Measurements from ENCODE around the gene MMP24OS. TPM values are rescaled to one million over a fixed set of nuclear protein-coding genes. Genes with fewer than 3 reads are reported as not detected.
A peak's percentile ranks its signal among the peaks of the same experiment; 100 is the strongest.

Gene MMP24OS
- total RNA-seq, 4 donors from 2014 or later = 12.8 to 21.5 (median 18.7) TPM

DNA sequence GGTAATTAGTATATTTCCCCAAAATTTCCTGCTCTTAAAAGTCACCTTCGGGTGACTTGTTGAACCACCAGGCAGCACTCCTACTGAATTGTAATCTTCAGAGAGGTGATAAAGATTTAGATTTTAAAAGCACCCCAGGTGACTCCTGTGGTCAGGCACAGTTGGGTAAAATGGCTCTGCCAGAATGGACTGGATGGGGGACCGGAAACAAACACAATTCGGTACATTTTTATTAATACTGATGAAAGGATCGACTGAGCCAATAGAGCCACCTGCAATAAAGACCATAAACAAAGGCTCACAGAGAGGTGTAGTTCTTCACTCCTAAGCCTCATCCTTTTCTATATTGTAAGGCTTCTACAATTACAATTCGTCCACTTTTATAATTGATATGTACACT, 33.9 kb upstream of the MMP24OS start:
- Histone ChIP-seq H3K9me3 (no peaks in the 10 kb centered on the region), H3K4me1 (peaks cover 19 to 51% (median 20%) of the 10 kb centered on the region in 3 donors), H3K36me3 (no peaks in the 10 kb centered on the region), H3K27me3 (no peaks in the 10 kb centered on the region), H3K27ac (peak overlapping the region in 3 of 4 donors; percentile 35 to 61 (median 54)), H3K4me3 (no peak overlapping the region)
- no peak for TF ChIP-seq POLR2A (IDR thresholded peaks at IDR 0.05)
- TF ChIP-seq, protein P1, sequence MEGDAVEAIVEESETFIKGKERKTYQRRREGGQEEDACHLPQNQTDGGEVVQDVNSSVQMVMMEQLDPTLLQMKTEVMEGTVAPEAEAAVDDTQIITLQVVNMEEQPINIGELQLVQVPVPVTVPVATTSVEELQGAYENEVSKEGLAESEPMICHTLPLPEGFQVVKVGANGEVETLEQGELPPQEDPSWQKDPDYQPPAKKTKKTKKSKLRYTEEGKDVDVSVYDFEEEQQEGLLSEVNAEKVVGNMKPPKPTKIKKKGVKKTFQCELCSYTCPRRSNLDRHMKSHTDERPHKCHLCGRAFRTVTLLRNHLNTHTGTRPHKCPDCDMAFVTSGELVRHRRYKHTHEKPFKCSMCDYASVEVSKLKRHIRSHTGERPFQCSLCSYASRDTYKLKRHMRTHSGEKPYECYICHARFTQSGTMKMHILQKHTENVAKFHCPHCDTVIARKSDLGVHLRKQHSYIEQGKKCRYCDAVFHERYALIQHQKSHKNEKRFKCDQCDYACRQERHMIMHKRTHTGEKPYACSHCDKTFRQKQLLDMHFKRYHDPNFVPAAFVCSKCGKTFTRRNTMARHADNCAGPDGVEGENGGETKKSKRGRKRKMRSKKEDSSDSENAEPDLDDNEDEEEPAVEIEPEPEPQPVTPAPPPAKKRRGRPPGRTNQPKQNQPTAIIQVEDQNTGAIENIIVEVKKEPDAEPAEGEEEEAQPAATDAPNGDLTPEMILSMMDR (IDR thresholded peaks at IDR 0.05) = no peak
- no peak for DNase-seq
- intact Hi-C loops (cut with DNase I) = no loop called here
- 84 to 88% methylated on average over 5 of the region's 5 CpGs for WGBS, 2 donors

DNA sequence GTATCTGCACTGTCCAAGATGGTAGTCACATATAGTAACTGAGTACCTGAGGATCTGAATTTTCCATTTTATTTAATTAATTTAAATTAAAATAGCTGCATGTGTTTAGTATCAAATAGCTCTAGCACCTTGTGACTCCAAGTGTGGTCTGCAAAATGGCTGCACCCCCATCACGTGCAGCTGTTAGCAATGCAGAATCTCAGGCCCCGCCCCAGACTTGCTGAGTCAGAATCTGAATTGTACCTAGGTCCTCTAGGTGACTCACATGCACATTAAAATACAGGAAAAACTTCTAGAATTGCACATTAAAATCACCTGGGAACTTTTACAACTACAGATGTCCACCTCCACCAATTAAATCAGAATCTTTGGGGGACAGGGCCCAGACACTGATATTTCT, 33.5 kb upstream of the MMP24OS start:
- TF ChIP-seq POLR2A (IDR thresholded peaks at IDR 0.05) = no peak
- TF ChIP-seq, protein P1 (IDR thresholded peaks at IDR 0.05) = no peak
- Histone ChIP-seq H3K36me3 (no peaks in the 10 kb centered on the region), H3K27me3 (no peaks in the 10 kb centered on the region), H3K9me3 (no peaks in the 10 kb centered on the region), H3K4me1 (peaks cover 23 to 55% (median 24%) of the 10 kb centered on the region in 3 donors), H3K4me3 (no peak overlapping the region), H3K27ac (peak overlapping the region in 3 of 4 donors; percentile 48 to 61 (median 54))
- no peak for DNase-seq
- intact Hi-C loops (cut with DNase I) = no loop called here
- 36 to 73% methylated on average over 2 of the region's 2 CpGs for WGBS, 2 donors

DNA sequence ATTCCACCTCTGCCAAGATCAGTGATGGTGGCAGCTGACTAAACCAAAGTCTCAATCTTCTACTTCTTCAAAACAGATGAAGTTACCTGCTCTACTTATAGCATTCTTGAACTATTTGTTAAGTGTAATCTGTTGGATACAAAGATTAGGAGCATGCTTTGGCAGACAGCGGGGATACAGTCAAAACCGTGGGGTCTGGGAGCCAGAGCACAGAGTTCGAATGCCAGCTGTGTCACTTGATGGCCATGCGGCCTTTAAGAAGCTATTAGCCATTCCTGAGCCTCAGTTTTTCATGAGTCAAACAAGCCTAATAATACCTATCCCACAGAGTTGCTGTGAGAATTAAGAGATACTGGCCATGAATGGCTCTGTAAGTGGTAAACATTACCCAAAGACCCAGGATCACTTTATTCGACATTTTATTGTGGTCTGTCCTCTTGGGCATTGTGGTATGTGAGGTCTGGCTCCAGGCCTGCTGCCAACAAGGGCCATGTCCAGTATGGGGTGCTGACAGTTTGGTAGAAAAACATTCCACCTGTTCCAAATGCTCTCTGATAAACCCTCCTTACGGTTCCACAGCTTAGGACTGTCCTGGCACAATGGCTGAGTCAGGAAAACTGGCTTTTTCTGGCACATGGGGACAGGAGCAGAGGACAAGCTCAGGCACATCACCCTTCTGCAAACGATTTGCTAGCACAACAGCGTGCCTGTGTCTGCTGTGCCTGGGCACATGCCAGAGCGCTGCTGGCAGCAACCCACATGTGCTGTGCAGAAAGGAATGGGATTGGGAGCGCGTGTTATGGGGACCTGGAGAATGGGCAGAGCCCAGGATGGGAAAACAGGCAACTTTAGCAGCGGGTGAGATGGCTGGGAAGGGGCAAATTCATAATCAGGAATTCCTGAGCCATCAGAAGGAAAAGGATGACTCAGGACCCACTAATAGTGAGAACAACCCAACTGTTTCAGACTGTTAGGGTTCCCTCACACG, 30.0 kb upstream of the MMP24OS start:
- H3K27me3 ChIP-seq = no peaks in the 10 kb centered on the region
- H3K36me3 ChIP-seq = no peaks in the 10 kb centered on the region
- intact Hi-C loops (cut with DNase I) = no loop called here
- no peaks in the 10 kb centered on the region for H3K9me3 ChIP-seq
- H3K27ac ChIP-seq = peak overlapping the region; percentile 87 to 90 (median 88)
- no peak overlapping the region for H3K4me3 ChIP-seq
- TF ChIP-seq, protein P1 (IDR thresholded peaks at IDR 0.05) = no peak
- TF ChIP-seq POLR2A (IDR thresholded peaks at IDR 0.05) = no peak
- WGBS, 2 donors = 37 to 46% methylated on average over 12 to 13 of the region's 13 CpGs
- DNase-seq = no peak
- peaks cover 50 to 86% (median 50%) of the 10 kb centered on the region in 3 donors for H3K4me1 ChIP-seq

DNA sequence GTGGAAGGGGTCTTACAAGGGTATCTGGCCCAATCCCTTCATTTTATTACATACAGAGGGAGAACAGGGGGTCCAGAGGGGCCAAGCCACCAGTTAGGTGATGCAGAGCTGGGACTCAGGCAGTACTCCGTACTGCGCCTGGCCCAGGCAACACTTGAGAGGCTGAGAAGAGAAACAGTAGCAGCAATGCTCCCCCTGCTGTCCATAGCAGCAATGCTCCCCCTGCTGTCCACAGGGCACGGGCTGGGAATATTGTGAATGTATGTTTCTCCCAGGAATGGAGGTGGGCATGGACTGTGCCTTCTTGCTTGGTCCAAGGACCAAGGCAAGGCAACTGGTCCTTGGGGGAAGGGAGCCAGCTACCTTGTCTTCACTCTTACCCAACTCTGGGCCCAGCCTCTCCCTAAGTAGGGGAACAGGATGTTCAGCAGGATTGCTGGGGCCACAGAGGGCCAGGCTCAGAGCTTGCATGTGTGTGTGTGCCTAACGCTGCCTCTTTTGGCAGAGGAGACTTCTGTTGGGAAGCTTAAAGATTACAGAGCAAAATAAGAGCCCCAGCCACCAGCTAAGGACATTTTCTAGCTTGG, 29.1 kb upstream of the MMP24OS start:
- Histone ChIP-seq H3K27me3 (no peaks in the 10 kb centered on the region), H3K9me3 (no peaks in the 10 kb centered on the region), H3K27ac (peak overlapping the region; percentile 87 to 90 (median 88)), H3K4me3 (no peak overlapping the region), H3K36me3 (no peaks in the 10 kb centered on the region), H3K4me1 (peaks cover 50 to 84% (median 50%) of the 10 kb centered on the region in 3 donors)
- TF ChIP-seq, protein P1 (IDR thresholded peaks at IDR 0.05) = peak in 5 of 6 experiments; percentile 37 to 58 (median 41)
- peak in 1 of 4 donors; percentile 29 for TF ChIP-seq POLR2A (IDR thresholded peaks at IDR 0.05)
- whole genome bisulfite sequencing, 2 donors = 0 to 37% methylated on average over 1 to 3 of the region's 4 CpGs
- intact Hi-C loops (cut with DNase I) = no loop called here
- no peak for DNase-seq
